ENCODE measurements around the gene PNPLA3. TPM values are rescaled to one million over a fixed set of nuclear protein-coding genes. Genes with fewer than 3 reads are reported as not detected.

The PNPLA3 gene
- total RNA-seq, 2 experiments from 2014 or later = not detected

DNA sequence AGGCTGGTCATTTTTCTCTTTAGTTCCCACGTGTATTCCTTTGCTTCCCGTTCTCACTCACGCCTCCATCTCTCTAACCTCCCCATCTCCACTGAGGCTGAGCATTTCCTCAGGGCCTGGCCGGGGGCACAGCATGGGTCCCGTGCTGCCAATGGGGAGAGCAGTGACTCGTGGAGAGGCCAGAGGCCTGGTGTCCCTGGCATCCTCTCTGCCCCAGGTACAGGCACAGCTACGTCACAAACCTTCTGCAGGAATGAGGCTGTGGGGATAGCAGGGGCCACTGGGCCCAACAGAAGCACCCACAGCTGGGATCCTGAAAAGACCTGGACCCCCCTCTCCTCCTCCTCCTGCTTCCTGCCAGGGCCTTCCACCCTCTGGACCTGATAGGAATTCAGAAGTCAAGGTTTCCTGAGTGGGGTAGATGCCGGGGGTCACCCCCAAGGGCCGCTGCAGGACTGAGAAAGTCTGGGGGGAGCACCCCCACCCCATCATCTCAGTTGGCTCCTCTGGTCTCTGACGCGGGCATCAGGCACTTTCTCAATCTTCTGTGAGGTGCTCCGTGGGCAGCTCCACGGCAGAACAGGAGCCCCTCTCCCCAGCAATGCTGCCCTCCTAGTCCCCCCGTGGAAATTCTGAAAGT is 43.6 kb upstream of the PNPLA3 start:
- no TSS peak for BruUV-seq (replicated peaks)
- Histone ChIP-seq H3K9me3 (ENCODE audit: low read length) (no peaks in the 10 kb centered on the region), H3K79me2 (ENCODE audit: insufficient read depth, low read depth, low read length) (no peaks in the 10 kb centered on the region), H2AFZ (ENCODE audit: low read length) (no peak overlapping the region), H3K4me2 (ENCODE audit: low read length) (no peak overlapping the region), H3K4me3 (ENCODE audit: low read depth, low read length, poor library complexity, severe bottlenecking) (no peak overlapping the region), H3K4me1 (ENCODE audit: insufficient read depth, low read length, poor library complexity, severe bottlenecking) (peaks cover 8% of the 10 kb centered on the region), H4K20me1 (ENCODE audit: insufficient read depth, low read length) (no peaks in the 10 kb centered on the region), H3K27ac (ENCODE audit: low read depth, low read length, poor library complexity, severe bottlenecking) (no peak overlapping the region), H3K36me3 (ENCODE audit: insufficient read depth, low read length) (no peaks in the 10 kb centered on the region), H3K9me2 (ENCODE audit: insufficient read depth, low read length) (no peaks in the 10 kb centered on the region)
- TF ChIP-seq CTCF (conservative IDR thresholded peaks at IDR 0.05; ENCODE audit: low read length) (no peak), EZH2phosphoT487 (IDR thresholded peaks at IDR 0.05; ENCODE audit: borderline replicate concordance, low read depth, low read length) (no peak)
- DNase-seq (ENCODE audit: low spot score) = no peak
- POLR2A ChIA-PET = no interaction called here
- CTCF ChIA-PET (ENCODE audit: unreplicated experiment) = no interaction called here
- intact Hi-C loops (cut with micrococcal nuclease; ENCODE audit: unreplicated experiment) = loop anchor here (10.0 kb wide), 1 partner anchor 745 kb away; no protein-coding TSS in a partner anchor

DNA sequence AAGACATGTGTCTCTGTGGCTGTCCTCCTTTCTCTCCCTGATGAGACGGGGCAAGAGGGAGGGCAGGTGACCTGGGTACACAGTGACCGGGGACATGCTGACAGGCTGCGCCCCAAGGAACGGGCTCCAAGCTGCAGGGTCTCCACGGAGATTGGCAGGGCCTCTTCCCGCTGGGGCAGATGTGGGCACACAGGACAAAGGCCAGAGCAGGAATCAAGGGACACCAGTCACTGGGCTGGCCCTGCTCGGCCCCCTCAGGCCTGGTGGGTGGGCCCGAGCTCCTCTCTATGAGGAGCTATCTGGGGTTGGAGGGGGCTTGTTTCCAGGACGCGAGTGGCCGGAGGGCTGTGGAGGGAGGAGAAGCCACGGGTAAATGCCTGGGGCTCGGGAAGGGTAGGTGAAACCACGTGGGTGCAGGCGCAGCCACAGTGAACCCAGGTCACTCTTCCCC is 43.0 kb upstream of the PNPLA3 start:
- no peak overlapping the region for H3K4me3 ChIP-seq (ENCODE audit: low read depth, low read length, poor library complexity, severe bottlenecking)
- no peaks in the 10 kb centered on the region for H3K9me2 ChIP-seq (ENCODE audit: insufficient read depth, low read length)
- CTCF ChIA-PET (ENCODE audit: unreplicated experiment) = no interaction called here
- H3K9me3 ChIP-seq (ENCODE audit: low read length) = no peaks in the 10 kb centered on the region
- H3K36me3 ChIP-seq (ENCODE audit: insufficient read depth, low read length) = no peaks in the 10 kb centered on the region
- H3K27ac ChIP-seq (ENCODE audit: low read depth, low read length, poor library complexity, severe bottlenecking) = no peak overlapping the region
- H3K4me2 ChIP-seq (ENCODE audit: low read length) = no peak overlapping the region
- no peaks in the 10 kb centered on the region for H4K20me1 ChIP-seq (ENCODE audit: insufficient read depth, low read length)
- H3K4me1 ChIP-seq (ENCODE audit: insufficient read depth, low read length, poor library complexity, severe bottlenecking) = peaks cover 8% of the 10 kb centered on the region
- POLR2A ChIA-PET = no interaction called here
- intact Hi-C loops (cut with micrococcal nuclease; ENCODE audit: unreplicated experiment) = loop anchor here (10.0 kb wide), 1 partner anchor 744 kb away; no protein-coding TSS in a partner anchor
- no peaks in the 10 kb centered on the region for H3K79me2 ChIP-seq (ENCODE audit: insufficient read depth, low read depth, low read length)
- no peak for DNase-seq (ENCODE audit: low spot score)
- H2AFZ ChIP-seq (ENCODE audit: low read length) = no peak overlapping the region
- BruUV-seq (replicated peaks) = no TSS peak
- TF ChIP-seq EZH2phosphoT487 (IDR thresholded peaks at IDR 0.05; ENCODE audit: borderline replicate concordance, low read depth, low read length) = no peak
- TF ChIP-seq CTCF (conservative IDR thresholded peaks at IDR 0.05; ENCODE audit: low read length) = no peak

Data from OCI-LY7 (cell line).